GM18508 (cell line): ENCODE data around the gene GTPBP3.

Source experiments
- ATAC-seq: cut with Tn5 transposase; IDR thresholded peaks from one replicate; pipeline ENCODE4 v1.9.1; 2021; ENCODE audit warnings: moderate number of reproducible peaks; ENCODE audit not compliant: insufficient read depth, unreplicated experiment

The GTPBP3 gene

GRCh38 chr19:17376935-17377600, 39.7 kb downstream of the GTPBP3 start, which contains the start of gene PLVAP:
Gene PLVAP, minus strand, starts transcription at chr19:17377342. Its CDS starts 54 bp downstream, at chr19:17377288.
- no peak for ATAC-seq

GRCh38 chr19:17378271-17378670, 40.9 kb downstream of the GTPBP3 start:
- ATAC-seq = no peak

- ATAC-seq = no peak
Observed at GRCh38 chr19:17379221-17379631, 41.9 kb downstream of the GTPBP3 start.

- no peak for ATAC-seq
Observed at GRCh38 chr19:17380426-17381138, 43.2 kb downstream of the GTPBP3 start.

GRCh38 chr19:17385878-17386611, 48.7 kb downstream of the GTPBP3 start:
- no peak for ATAC-seq

- no peak for ATAC-seq
Observed at GRCh38 chr19:17389288-17389687, 51.9 kb downstream of the GTPBP3 start.

GRCh38 chr19:17389957-17390664, 52.8 kb downstream of the GTPBP3 start:
- ATAC-seq = no peak

- no peak for ATAC-seq
Observed at GRCh38 chr19:17390665-17391370, 53.5 kb downstream of the GTPBP3 start.

GRCh38 chr19:17391371-17392151, 54.2 kb downstream of the GTPBP3 start:
- ATAC-seq = no peak
